GM21528 (cell line): ENCODE data around the gene SLC35E1.

Source experiments
- ATAC-seq: cut with Tn5 transposase; IDR thresholded peaks from one replicate; pipeline ENCODE4 v1.9.1; 2021; ENCODE audit warnings: mild to moderate bottlenecking, moderate library complexity; ENCODE audit not compliant: unreplicated experiment, low FRiP score

Gene SLC35E1

DNA sequence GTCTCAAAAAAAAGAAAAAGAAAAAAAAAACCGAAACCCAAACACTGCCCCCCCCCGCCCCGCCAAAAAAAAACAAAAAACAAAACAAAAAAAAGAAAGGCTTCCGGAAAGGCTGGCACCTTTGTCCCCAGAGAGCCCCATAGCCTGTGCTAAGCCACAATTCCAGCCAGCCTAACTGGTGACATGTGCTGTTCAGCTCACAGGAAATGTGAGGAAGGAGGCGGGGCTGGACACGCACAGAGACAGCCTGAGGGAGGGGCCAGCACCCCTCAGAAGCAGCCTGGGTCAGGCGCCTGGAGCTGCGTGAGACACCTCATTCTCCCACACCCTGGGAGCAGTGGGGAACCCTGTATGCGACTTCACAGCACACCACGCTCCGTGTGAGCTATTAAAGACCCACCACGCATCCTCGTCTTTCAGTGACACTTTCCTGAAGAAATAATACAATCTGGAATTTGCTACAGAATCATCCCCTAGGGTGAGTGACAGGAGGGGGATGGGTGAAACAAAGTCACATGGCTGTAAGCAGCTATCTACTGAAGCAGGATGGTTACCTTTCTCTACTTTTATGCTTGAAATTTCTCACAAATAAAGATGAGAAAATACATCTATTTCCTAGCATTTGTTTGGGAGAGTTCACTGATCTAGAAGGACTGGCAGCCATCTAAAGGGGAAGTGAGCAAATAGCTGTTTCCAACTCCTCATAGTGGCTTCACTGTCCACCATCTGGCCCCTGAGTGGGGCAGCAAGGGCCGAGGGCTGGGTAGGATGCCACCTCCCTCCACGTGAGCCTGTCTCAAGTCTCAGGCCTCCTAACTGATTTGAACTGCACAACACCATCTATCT lies 12.3 kb upstream of the SLC35E1 start:
- ATAC-seq = peak; percentile 44

DNA sequence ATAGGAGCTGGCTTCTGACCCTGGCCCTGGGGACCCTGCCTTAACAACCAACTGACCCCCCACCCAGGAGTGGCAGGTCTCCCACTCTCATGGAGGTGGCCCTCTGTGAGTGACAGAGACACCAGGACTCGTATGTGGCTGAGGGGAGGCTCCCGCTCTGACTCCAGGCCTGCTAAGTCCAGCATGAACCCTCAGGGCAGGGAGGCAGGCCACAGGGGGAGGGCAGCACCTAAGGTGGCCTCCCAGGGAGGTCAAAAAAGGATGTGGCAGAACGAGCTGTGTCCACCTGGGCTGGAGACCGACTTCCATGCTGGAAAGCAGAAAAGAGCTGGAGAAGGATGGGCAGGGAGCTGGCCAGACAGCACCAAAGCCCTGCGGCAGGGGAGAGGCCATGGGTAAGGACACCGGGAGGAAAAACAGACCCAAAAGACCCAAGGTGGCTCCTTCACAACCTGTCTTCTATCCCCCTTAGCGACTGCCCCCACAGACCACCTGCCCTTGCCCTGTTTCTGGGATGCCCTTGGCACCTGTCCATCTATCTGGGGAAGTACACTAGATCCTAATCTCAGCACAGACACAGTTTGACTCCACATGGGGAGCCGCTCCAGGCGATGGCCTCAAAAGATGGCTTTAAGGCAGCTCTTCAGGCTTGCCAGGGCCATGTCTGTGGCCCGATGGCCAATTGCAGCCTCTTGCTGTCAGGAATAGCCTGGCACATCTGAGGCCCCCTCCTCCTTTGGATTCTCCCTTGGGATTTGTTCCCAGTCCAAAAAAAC lies 10.5 kb upstream of the SLC35E1 start:
- ATAC-seq = no peak

DNA sequence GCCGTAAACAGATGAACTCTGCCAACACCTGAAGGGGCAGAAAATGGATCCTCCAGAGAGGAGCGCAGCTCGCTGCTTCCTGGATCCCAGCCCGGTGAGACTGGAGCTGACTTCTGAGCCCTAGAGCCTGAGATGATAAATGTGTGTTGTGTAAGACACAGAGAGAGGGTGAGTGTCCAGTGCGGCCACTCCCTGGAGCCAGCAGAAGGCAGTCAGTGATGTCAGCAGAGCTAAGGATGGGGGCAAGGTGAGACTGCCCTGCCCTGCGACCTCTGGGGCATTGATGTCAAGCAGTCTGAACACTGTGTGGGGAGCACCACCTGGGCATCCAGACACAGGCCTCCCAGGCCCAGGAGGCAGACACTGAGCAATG lies 9.7 kb upstream of the SLC35E1 start:
- no peak for ATAC-seq

DNA sequence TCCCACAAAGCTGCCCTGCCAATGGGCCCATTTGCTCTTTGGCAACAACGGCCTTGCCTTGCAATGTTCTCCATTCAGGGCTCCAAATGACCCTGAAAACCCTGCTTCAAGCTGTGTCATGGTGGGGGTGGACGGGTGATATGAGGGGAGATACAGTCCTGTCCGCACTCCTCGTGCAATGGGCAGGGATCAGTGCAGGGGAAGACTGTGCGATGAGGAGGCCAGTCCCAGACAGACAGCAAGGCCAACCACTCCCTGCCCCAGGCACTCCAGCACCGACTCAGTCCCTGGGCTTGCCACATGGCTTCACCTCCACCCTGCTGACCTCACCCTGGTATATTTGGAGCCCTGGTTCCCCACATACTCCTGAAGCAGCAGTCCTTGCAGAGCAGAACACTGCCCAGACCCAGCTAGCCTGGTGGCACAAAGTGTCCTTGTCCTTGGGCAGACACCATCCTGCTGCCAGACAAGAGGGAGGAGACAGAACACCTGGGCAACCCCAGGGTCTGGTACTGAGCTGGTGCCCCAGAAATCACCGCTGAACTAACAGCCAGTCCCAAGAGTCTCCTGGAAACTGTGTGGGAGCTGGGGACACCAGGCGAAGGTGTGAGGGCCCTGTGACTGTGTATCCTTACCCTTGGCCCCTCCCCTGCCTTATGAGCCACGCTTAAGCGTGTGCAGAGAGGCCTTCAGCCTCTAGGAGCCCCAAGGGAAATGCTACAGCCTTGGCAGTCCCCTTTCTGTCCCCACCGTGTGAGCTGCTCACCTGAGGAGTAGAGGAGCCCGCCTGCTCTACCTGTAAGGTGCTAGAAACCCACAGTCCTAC lies 9.1 kb upstream of the SLC35E1 start:
- no peak for ATAC-seq

DNA sequence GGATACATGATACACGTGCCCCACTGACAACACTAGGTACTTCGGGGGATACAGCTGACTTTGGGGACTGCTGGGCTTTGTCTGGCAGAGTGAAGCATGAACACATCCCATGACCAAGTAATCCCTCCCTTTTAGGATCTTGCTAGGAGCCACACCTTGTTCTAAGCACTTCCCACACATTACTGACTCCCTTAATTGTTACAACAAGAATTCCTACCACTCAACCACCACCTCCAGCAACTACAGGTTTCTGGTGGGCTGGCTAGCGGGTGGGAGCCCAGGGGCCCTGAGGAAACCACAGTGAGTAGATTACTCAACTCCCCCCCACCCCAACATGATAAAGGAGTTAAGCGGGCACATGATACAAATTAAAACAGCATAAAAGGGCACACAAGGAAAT lies 7.2 kb upstream of the SLC35E1 start:
- ATAC-seq = no peak

DNA sequence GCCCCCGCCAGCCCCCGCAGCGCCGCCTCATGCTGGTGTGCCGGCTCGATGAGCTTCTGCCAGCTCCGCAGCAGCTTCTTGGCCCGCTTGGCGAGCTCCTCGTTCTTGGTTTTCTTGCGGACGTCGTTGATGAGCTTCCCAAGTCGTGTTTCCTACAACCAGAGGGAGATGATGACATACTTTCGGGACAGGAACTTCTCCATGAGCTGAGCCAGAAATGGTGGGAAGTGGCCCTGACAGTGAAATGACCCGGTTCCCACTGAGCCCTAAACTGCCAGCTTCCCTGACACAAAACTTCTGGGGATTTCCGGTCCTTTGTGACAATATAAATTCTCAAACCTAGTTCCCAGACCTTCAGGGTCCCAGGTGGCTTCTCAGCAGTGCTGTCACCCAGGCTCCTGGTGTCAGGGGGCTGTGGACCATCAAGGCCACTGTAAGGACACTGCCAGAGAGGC lies 5.3 kb upstream of the SLC35E1 start:
- no peak for ATAC-seq

DNA sequence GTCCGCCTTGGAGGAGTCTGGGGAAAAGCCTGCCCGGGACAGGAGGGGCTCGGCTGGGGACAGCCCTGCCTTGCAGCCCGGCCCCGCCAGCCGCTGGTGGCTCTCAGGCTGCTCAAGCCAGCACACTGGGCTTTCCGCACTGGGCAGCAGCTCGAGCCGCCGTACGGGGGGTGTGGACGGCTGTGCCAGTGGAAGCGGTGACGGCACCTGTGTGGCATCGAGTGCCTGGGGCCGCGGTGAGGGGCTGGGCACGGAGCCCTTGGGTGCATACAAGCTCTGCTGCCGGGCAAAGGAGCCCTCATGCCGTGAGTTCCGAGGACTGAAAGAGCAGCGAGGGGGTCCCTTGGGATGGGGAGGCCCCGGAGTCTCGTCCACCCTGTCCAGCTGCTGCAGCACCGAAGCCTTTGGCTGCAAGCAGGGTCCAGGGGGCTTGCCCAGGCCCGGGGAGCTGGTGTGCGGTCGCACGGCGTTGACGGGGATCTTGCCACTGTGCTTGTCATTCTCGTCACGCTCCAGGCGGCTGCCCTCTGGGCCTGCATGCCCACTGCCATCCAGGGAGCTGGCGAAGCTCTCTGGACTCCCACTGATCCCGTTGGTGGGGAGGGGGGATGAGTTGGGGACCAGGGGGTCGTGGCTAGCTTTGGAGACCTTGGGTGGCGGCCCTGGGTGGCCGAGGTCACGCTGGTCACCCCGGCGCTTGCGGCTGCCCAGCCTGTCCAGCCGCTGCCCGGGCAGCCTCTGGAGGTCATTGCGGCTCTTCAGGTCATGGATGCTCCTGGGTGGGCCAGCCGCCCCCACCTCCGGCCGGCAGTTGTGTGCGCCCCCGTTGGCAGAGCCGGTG lies 4.7 kb upstream of the SLC35E1 start:
- no peak for ATAC-seq

DNA sequence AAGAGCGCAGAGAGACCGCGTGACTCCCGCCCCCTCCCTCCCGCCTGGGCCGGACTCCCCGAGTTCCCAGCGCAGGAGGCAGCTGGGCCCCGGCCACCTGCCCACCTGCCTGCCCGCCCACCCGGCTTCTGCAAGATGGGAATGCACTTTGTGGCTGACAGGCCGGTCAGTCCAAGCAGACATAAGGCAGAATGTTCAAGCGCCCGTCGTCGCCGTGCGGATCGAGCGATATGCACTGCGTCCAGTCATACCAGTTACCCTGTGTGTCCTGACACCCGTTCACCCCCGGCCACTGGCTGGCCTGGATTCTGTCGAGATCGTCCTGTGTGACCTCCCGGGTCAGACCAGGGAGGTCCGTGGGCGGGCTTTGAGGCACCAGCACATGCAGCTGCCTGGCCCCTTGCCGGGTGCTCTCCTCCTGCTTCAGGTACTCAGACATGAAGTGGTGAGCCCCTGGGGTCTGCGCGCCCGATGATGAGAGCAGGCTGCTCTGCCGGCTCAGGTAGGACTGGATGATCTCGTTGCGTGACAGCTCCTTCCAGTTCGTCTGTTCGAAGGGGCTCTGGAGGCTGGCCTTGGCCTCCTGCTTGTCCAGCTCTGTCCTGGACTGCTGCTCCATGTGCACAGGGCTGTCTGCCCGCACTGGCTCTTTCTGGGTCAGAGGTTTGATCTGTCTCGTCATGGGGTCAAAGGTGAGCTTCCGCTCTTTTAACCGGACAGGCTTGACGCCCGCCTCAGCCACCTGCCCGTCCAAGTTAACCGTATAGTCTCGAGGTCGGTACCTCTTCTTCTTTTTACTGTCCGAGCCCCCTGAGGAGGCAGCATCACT lies 3.9 kb upstream of the SLC35E1 start:
- no peak for ATAC-seq

DNA sequence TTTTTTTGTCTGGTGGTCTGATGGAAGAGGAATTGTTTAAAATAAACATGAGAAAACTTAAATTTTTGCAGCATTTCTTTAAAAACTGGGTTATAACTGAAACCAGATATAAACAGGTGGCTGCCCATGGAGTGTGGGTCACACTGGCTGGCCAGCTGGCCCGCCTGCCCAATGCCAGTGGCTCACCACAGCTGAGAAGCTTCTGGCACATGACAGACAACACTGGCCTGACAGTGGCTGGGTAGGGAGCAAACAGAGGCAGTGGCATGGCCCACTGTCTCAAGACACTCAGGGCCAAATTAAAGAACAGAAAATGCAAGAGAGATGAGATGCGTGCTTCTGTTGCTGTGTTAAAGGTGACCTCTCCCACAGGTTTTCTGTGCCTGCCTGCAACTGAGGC lies 3.1 kb upstream of the SLC35E1 start:
- ATAC-seq = no peak

DNA sequence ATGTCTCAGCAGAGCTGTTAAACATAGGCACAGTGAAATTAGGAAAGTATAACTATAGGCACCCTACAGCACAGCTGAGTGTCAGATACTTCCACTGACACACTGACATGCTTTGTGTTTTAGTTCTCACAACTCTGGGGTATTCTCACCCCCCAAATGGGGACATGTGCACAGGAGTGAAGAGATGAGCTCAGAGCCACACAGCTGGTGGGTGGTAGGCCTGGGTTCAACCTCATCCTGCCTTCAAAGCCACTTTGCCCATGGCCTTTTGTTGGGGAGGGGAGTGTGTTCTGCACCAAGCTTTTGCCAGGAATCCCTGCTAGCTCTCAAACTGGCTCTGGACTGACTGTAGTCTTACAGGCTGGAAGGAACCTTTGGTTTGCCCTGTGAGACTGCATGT lies 1.7 kb upstream of the SLC35E1 start:
- ATAC-seq = no peak

DNA sequence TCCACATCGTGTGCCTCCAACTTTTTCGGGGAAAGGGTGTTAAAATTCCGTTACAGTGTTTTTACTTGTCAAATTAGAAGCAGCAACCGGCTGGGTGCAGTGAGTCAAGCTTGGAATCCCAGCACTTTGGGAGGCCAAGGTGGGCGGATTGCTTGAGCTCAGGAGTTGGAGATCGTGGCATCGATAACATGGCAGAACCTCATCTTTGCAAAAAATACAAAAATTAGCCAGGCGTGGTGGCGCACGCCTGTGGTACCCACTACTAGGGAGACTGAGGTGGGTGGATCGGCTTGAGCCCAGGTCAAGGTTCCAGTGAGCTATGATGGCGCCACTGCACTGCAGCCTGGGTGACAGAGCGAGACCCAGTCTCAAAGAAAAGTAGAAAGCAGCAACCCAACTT lies 1.1 kb upstream of the SLC35E1 start:
- no peak for ATAC-seq

DNA sequence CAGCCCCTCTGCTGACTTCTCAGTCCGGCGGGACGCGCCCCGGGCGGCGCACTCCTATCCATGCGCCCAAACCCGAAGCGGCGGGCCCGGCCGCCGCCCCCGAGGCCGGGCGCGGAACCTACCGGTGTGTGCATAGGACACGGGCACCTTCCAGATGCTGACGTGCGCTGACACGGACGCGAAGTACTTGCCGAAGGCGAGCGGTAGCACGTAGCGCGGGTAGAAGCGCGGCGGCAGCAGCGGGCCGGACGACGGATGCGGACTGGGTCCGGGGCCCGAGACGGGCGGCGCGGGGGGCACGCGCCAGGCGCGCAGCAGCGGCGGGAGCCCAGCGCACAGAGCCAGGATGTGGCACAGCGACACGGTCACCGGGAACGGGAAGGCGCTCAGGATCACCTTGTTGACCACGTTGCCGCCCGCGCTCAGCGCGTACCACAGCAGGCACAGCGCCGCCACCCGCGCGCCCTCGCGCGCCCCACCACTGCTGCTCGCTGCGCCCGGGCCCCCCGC lies 338 bp downstream of the SLC35E1 start:
- peak; percentile 27 for ATAC-seq

DNA sequence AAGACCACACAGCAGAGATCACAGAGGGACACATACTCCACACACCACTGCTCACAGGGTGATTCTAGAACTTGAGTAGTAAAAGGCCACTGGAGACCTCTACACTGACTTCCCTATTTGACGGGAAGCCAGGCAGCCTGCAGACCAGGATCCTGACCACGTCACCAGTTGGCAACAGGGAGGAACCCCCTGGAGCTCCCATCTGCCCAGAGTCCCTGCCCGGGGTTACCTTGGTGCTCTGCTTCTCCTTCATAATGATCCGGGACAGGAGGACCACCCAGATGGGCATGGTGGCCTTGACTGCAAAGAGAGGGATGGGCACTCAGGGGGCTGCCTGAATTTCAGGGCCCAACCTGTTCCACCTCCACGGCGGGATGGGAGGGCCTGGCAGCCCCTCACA lies 932 bp downstream of the SLC35E1 start:
- no peak for ATAC-seq

DNA sequence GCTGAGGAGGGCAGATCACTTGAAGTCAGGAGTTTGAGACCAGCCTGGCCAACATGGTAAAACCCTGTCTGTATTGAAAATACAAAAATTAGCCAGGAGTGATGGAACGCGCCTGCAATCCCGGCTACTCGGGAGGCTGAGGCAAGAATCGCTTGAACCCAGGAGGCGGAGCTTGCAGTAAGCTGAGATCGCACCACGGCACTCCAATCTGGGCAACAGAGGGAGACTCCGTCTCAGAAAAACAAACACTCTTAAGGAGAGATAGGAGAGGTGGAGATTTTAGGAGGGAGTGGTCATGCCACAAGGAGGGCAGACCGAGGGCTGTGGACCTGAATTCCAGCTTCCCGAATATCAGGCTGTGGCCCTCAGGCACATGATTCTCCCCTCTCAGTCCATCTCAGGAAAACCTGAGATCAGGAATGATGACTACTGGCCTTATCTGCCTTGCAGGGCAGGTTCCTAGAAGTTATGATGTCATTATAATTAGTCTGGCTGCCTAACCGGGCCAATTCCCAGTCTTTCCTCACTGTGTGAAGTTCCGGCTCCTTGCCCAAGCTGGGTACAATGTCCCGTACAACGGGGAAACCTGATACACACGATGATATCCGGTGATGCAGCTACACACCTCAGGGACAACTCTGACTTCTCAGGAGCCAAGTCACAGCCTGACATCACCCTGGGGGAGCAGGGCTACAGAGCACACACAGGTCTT lies 2.5 kb downstream of the SLC35E1 start:
- ATAC-seq = no peak

DNA sequence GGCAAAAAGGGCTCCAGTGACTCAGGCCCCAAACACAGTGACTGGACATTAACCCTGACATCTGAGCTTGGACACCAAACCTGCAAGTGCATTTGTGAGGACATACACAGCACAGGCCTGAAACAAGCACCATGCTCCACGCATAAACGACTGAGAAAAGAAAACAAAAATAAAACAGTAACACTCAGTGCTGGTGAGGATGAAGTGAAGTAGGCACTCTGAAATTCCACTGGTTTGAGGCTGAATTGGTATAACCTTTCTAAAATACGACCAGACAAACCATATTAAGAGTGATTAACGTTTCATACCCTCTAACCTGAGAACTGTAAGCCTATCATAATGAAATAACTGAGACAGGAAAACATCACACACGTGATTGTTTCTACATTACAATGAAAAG lies 5.5 kb downstream of the SLC35E1 start:
- no peak for ATAC-seq

DNA sequence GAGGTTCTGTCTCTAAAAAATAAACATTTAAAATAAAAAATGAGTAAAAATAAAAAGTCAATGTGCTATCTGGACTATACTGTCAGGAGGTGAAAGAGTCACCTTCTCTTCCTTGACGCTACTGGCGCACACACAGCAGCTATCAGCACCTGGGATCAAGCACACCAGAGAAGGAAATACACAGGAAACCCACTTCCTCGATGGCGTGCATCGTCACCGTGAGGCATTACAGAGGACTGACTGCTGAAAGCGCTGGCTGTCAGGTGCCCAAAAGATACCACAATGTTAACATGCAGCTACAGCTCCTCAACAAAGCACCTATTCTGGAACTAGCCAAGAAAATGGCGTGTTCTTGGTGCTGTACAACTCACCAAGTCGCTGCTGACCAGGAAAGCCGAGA lies 6.1 kb downstream of the SLC35E1 start:
- no peak for ATAC-seq

DNA sequence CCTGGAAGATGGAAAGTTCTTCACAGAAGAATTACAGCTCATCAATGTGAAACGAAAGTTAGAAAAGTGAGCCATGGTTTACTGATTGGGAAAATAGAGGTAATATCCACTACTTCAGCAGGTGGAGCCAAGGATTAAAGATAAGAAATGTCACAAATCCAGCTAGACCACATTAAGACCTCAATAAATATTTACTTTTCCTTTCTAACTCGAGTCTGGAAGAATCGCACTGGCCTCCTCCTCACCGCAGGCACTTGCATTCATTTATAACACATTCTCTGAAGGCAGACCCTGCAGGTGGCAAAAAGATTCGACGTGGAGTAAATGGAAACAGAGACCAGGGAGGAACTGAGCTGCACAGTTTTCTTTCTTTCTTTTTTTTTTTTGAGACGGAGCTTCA lies 7.4 kb downstream of the SLC35E1 start:
- ATAC-seq = no peak

DNA sequence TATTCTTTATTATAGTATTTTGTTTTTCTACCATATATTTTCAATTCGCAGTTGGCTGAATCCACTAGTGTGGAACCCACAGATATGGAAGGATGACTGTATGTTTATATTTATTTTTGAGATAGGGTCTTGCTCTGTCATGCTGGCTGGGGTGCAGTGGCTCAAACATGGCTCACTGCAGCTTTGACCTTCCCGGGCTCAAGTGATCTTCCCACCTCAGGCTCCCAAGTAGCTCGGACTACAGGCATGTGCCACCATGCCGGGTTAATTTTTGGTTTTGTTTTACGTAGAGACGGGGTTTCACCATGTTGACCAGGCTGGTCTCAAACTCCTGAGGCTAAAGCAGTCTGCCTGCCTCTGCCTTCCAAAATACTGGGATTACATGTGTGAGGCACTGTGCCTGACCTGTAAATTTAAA lies 9.6 kb downstream of the SLC35E1 start:
- no peak for ATAC-seq
